ENCODE data around the gene CXCL14. TPM values are rescaled to one million over a fixed set of nuclear protein-coding genes. Genes with fewer than 3 reads are reported as not detected.

CXCL14 gene
- total RNA-seq, 1 experiment from 2014 or later, result not detected

- CTCF ChIA-PET, result interaction anchor here (0.9 kb wide), 1 partner anchor 12 kb away, joined by 3 read pairs; no protein-coding TSS in a partner anchor
- DNase-seq (ENCODE audit: low read depth, low spot score) (no peak), ATAC-seq (no peak)
- Histone ChIP-seq H3K27me3 (ENCODE audit: control insufficient read depth, insufficient read depth, low read length) (peaks cover 35% of the 10 kb centered on the region), H3K4me3 (ENCODE audit: low read depth in 2 of 2, low read length in 2 of 2) (no peak overlapping the region), H3K27ac (ENCODE audit: low read length) (no peak overlapping the region), H3K4me1 (ENCODE audit: control insufficient read depth, insufficient read depth, low read length) (no peaks in the 10 kb centered on the region), H3K36me3 (ENCODE audit: control insufficient read depth, insufficient read depth, low read length) (no peaks in the 10 kb centered on the region), H3K9me3 (ENCODE audit: control insufficient read depth, insufficient read depth, low read depth, low read length) (no peaks in the 10 kb centered on the region)
- intact Hi-C loops (cut with micrococcal nuclease; ENCODE audit: unreplicated experiment) (no loop called here), in situ Hi-C loops (cut with HindIII; ENCODE audit: low pct_unique_long_range_greater_than_20kb, low sequenced_read_pairs) (no loop called here)
- POLR2A ChIA-PET, result no interaction called here
- TF ChIP-seq, protein P1, sequence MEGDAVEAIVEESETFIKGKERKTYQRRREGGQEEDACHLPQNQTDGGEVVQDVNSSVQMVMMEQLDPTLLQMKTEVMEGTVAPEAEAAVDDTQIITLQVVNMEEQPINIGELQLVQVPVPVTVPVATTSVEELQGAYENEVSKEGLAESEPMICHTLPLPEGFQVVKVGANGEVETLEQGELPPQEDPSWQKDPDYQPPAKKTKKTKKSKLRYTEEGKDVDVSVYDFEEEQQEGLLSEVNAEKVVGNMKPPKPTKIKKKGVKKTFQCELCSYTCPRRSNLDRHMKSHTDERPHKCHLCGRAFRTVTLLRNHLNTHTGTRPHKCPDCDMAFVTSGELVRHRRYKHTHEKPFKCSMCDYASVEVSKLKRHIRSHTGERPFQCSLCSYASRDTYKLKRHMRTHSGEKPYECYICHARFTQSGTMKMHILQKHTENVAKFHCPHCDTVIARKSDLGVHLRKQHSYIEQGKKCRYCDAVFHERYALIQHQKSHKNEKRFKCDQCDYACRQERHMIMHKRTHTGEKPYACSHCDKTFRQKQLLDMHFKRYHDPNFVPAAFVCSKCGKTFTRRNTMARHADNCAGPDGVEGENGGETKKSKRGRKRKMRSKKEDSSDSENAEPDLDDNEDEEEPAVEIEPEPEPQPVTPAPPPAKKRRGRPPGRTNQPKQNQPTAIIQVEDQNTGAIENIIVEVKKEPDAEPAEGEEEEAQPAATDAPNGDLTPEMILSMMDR (IDR thresholded peaks at IDR 0.05), result no peak
- TF ChIP-seq TCF7L2 (IDR thresholded peaks at IDR 0.05; ENCODE audit: low read depth, low read length), result no peak
- no peak for TF ChIP-seq SIN3A (IDR thresholded peaks at IDR 0.05; ENCODE audit: borderline replicate concordance, insufficient read depth, low read depth, low read length)
- TF ChIP-seq, protein P2, sequence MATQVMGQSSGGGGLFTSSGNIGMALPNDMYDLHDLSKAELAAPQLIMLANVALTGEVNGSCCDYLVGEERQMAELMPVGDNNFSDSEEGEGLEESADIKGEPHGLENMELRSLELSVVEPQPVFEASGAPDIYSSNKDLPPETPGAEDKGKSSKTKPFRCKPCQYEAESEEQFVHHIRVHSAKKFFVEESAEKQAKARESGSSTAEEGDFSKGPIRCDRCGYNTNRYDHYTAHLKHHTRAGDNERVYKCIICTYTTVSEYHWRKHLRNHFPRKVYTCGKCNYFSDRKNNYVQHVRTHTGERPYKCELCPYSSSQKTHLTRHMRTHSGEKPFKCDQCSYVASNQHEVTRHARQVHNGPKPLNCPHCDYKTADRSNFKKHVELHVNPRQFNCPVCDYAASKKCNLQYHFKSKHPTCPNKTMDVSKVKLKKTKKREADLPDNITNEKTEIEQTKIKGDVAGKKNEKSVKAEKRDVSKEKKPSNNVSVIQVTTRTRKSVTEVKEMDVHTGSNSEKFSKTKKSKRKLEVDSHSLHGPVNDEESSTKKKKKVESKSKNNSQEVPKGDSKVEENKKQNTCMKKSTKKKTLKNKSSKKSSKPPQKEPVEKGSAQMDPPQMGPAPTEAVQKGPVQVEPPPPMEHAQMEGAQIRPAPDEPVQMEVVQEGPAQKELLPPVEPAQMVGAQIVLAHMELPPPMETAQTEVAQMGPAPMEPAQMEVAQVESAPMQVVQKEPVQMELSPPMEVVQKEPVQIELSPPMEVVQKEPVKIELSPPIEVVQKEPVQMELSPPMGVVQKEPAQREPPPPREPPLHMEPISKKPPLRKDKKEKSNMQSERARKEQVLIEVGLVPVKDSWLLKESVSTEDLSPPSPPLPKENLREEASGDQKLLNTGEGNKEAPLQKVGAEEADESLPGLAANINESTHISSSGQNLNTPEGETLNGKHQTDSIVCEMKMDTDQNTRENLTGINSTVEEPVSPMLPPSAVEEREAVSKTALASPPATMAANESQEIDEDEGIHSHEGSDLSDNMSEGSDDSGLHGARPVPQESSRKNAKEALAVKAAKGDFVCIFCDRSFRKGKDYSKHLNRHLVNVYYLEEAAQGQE (IDR thresholded peaks at IDR 0.05; ENCODE audit: insufficient read depth in 1 of 2, low read depth in 2 of 2, low read length in 1 of 2), result no peak
- TF ChIP-seq POLR2AphosphoS5 (IDR thresholded peaks at IDR 0.05; ENCODE audit: low read depth, low read length), result no peak
- no TSS peak for BruUV-seq (replicated peaks)
Measured at GRCh38 chr5:135537745-135538144, 41.0 kb downstream of the CXCL14 start.

GRCh38 chr5:135537271-135537670 is 41.5 kb downstream of the CXCL14 start:
- CTCF ChIA-PET, result interaction anchor here (0.9 kb wide), 1 partner anchor 13 kb away, joined by 3 read pairs; no protein-coding TSS in a partner anchor
- intact Hi-C loops (cut with micrococcal nuclease; ENCODE audit: unreplicated experiment) (no loop called here), in situ Hi-C loops (cut with HindIII; ENCODE audit: low pct_unique_long_range_greater_than_20kb, low sequenced_read_pairs) (no loop called here)
- POLR2A ChIA-PET, result no interaction called here
- H3K27me3 ChIP-seq (ENCODE audit: control insufficient read depth, insufficient read depth, low read length), result peaks cover 33% of the 10 kb centered on the region
- H3K27ac ChIP-seq (ENCODE audit: low read length), result no peak overlapping the region
- ATAC-seq, result no peak
- no peak for DNase-seq (ENCODE audit: low read depth, low spot score)
- H3K9me3 ChIP-seq (ENCODE audit: control insufficient read depth, insufficient read depth, low read depth, low read length), result no peaks in the 10 kb centered on the region
- BruUV-seq (replicated peaks), result no TSS peak
- TF ChIP-seq SIN3A (IDR thresholded peaks at IDR 0.05; ENCODE audit: borderline replicate concordance, insufficient read depth, low read depth, low read length) (no peak), TCF7L2 (IDR thresholded peaks at IDR 0.05; ENCODE audit: low read depth, low read length) (no peak), POLR2AphosphoS5 (IDR thresholded peaks at IDR 0.05; ENCODE audit: low read depth, low read length) (no peak)
- TF ChIP-seq, protein P2 (IDR thresholded peaks at IDR 0.05; ENCODE audit: insufficient read depth in 1 of 2, low read depth in 2 of 2, low read length in 1 of 2), result no peak
- TF ChIP-seq, protein P1 (IDR thresholded peaks at IDR 0.05), result no peak
- no peak overlapping the region for H3K4me3 ChIP-seq (ENCODE audit: low read depth in 2 of 2, low read length in 2 of 2)
- H3K36me3 ChIP-seq (ENCODE audit: control insufficient read depth, insufficient read depth, low read length), result no peaks in the 10 kb centered on the region
- no peaks in the 10 kb centered on the region for H3K4me1 ChIP-seq (ENCODE audit: control insufficient read depth, insufficient read depth, low read length)

All from Panc1 (cell line).